Activated T-cell treated with anti-CD3 and anti-CD28 coated beads, Interleukin-2, amount 50 U/mL, for 24 hours (primary cell): ENCODE results near the gene BICD1.

Experiments
- DNase-seq: peaks from one replicate; pipeline ENCODE4 v3.0.0-alpha.2; 2020
- H3K27ac Mint-ChIP-seq: 2 replicates; pipeline ENCODE4 v1.8.0; 2020; ENCODE audit warnings: mild to moderate bottlenecking, mixed read lengths
- H3K27me3 Mint-ChIP-seq: 2 replicates; pipeline ENCODE4 v1.8.0; 2020; ENCODE audit warnings: mixed read lengths
- H3K36me3 Mint-ChIP-seq: 2 replicates; pipeline ENCODE4 v1.8.0; 2020; ENCODE audit warnings: low read depth, mixed read lengths
- H3K4me1 Mint-ChIP-seq: 2 replicates; pipeline ENCODE4 v1.8.0; 2020; ENCODE audit warnings: low read depth, mixed read lengths
- H3K4me3 Mint-ChIP-seq: 2 replicates; pipeline ENCODE4 v1.8.0; 2020; ENCODE audit warnings: mild to moderate bottlenecking, moderate library complexity, mixed read lengths
- H3K9me3 Mint-ChIP-seq: 2 replicates; pipeline ENCODE4 v1.8.0; 2020; ENCODE audit warnings: mixed read lengths

Gene BICD1

GRCh38 chr12:32344047-32344446, 237.4 kb downstream of the BICD1 start:
- no peak for DNase-seq
- no peak overlapping the region for H3K4me3 Mint-ChIP-seq
- H3K9me3 Mint-ChIP-seq = no peaks in the 10 kb centered on the region
- H3K36me3 Mint-ChIP-seq = peaks cover 5% of the 10 kb centered on the region
- no peak overlapping the region for H3K27ac Mint-ChIP-seq
- no peaks in the 10 kb centered on the region for H3K4me1 Mint-ChIP-seq
- no peaks in the 10 kb centered on the region for H3K27me3 Mint-ChIP-seq

- Mint-ChIP-seq H3K27ac (no peak overlapping the region), H3K36me3 (no peaks in the 10 kb centered on the region), H3K27me3 (no peaks in the 10 kb centered on the region), H3K4me1 (no peaks in the 10 kb centered on the region), H3K4me3 (no peak overlapping the region), H3K9me3 (no peaks in the 10 kb centered on the region)
- DNase-seq = no peak
Measured at GRCh38 chr12:32353540-32353939, 246.9 kb downstream of the BICD1 start.

DNA sequence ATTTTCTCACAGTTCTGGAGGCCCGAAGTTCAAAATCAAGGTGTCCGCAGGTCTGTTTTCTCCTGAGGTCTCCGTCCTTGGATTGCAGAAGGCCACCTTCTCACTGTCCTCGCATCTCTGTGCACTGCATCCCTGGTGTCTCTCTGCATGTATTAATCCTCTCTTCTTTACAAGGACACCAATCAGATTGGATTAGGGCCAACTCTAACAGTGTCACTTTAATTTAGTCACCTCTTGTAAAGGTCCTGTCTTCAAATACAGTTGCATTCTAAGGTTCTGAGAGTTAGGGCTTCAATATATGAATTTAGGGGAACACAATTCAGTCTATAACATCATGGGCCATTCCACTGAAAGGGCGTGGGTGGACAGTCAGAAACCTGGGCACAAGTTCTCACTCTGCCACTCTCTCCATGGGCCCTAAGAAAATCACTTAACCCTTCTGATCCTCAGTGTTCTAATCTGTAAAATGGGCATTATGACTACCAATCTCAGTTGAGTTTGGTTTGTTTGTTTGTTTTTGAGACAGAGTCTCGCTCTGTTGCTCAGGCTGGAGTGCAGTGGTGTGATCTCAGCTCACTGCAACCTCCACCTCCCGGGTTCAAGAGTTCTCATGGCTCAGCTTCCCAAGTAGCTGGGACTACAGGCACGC, 251.1 kb downstream of the BICD1 start:
- DNase-seq = no peak
- no peaks in the 10 kb centered on the region for H3K9me3 Mint-ChIP-seq
- no peak overlapping the region for H3K4me3 Mint-ChIP-seq
- H3K27ac Mint-ChIP-seq = no peak overlapping the region
- no peaks in the 10 kb centered on the region for H3K4me1 Mint-ChIP-seq
- H3K36me3 Mint-ChIP-seq = no peaks in the 10 kb centered on the region
- H3K27me3 Mint-ChIP-seq = no peaks in the 10 kb centered on the region

- DNase-seq = no peak
- no peaks in the 10 kb centered on the region for H3K27me3 Mint-ChIP-seq
- H3K4me1 Mint-ChIP-seq = no peaks in the 10 kb centered on the region
- H3K9me3 Mint-ChIP-seq = no peaks in the 10 kb centered on the region
- no peak overlapping the region for H3K4me3 Mint-ChIP-seq
- H3K36me3 Mint-ChIP-seq = no peaks in the 10 kb centered on the region
- no peak overlapping the region for H3K27ac Mint-ChIP-seq
Measured at GRCh38 chr12:32360956-32361355, 254.3 kb downstream of the BICD1 start.

- Mint-ChIP-seq H3K27ac (no peak overlapping the region), H3K4me3 (no peak overlapping the region), H3K36me3 (no peaks in the 10 kb centered on the region), H3K9me3 (no peaks in the 10 kb centered on the region), H3K4me1 (no peaks in the 10 kb centered on the region), H3K27me3 (no peaks in the 10 kb centered on the region)
- no peak for DNase-seq
Measured at GRCh38 chr12:32362892-32363291, 256.2 kb downstream of the BICD1 start.

- DNase-seq = no peak
- Mint-ChIP-seq H3K27ac (no peak overlapping the region), H3K36me3 (no peaks in the 10 kb centered on the region), H3K4me3 (no peak overlapping the region), H3K9me3 (no peaks in the 10 kb centered on the region), H3K27me3 (no peaks in the 10 kb centered on the region), H3K4me1 (no peaks in the 10 kb centered on the region)
Measured at GRCh38 chr12:32365473-32366064, 258.9 kb downstream of the BICD1 start.

- Mint-ChIP-seq H3K4me3 (no peak overlapping the region), H3K4me1 (no peaks in the 10 kb centered on the region), H3K36me3 (no peaks in the 10 kb centered on the region), H3K27ac (no peak overlapping the region), H3K9me3 (no peaks in the 10 kb centered on the region), H3K27me3 (no peaks in the 10 kb centered on the region)
- no peak for DNase-seq
Measured at GRCh38 chr12:32366714-32367113, 260.1 kb downstream of the BICD1 start.

DNA sequence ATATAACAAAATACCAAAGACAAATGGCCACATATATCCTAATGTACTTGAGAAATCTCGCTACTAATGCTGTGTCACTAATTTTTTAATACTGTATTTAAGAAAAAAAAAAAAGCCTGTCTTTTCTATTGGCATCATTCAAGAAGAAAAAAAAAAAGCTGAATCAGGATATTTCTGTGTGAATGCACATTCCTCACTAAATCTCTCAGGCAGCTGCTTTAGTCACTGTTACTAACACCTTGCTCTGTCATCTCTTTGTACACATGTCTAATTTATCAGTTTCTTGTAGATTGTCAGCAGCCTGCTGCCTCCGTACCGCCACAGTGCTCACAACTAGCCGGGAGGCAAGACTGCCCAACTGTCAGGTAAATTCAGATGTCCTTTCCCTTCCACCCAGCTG, 260.7 kb downstream of the BICD1 start:
- no peaks in the 10 kb centered on the region for H3K27me3 Mint-ChIP-seq
- no peaks in the 10 kb centered on the region for H3K4me1 Mint-ChIP-seq

DNA sequence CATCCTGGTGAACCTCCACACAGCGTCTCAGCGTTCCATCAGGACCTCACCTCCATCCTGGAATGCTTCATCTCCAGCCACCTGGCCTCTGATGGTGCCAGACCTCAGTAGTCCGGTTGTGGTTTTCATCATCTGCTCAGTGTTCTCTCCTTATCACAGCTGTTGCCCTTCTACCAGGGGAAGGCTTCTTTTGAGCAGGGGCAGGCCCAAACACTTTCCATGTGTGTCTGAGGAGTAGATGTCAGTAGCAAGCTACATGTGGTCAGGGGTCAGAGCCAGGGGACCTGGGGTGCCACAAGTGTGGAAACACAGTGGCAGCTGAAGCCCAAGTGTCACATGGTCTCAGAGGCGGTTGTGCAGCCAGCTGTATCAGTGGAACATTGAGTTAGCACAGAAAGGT, 262.6 kb downstream of the BICD1 start:
- Mint-ChIP-seq H3K36me3 (no peaks in the 10 kb centered on the region), H3K27ac (no peak overlapping the region), H3K9me3 (no peaks in the 10 kb centered on the region), H3K4me3 (no peak overlapping the region), H3K4me1 (no peaks in the 10 kb centered on the region), H3K27me3 (no peaks in the 10 kb centered on the region)
- DNase-seq = no peak

More for the DNA sequence above, 260.7 kb downstream of the BICD1 start:
- no peaks in the 10 kb centered on the region for H3K36me3 Mint-ChIP-seq
- no peak overlapping the region for H3K27ac Mint-ChIP-seq
- no peak for DNase-seq
- no peaks in the 10 kb centered on the region for H3K9me3 Mint-ChIP-seq
- no peak overlapping the region for H3K4me3 Mint-ChIP-seq

GRCh38 chr12:32377344-32378055, 270.9 kb downstream of the BICD1 start:
- DNase-seq = no peak
- H3K36me3 Mint-ChIP-seq = no peaks in the 10 kb centered on the region
- H3K27ac Mint-ChIP-seq = no peak overlapping the region
- H3K27me3 Mint-ChIP-seq = no peaks in the 10 kb centered on the region
- no peaks in the 10 kb centered on the region for H3K9me3 Mint-ChIP-seq
- H3K4me1 Mint-ChIP-seq = no peaks in the 10 kb centered on the region
- H3K4me3 Mint-ChIP-seq = no peak overlapping the region

DNA sequence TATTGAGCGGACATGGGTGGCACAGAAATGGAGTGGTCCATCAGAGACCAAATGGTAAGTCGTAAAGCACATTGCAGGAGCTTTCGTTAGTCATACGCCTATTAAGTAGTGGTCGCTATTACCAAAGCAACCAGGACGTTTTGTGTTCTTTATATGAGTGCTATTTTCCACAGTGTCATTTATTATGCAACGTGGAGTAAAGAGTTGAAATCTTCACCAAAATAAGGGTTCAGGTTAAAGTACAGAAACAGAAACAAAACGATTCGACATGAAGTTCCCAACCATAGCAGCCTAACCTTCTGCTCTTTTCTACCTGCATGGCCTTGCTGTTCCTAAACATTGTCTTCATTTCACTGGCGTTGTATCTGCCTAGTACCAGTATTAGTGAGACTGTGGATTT, 272.6 kb downstream of the BICD1 start:
- no peak for DNase-seq
- no peak overlapping the region for H3K4me3 Mint-ChIP-seq
- H3K27ac Mint-ChIP-seq = no peak overlapping the region
- H3K9me3 Mint-ChIP-seq = no peaks in the 10 kb centered on the region
- H3K36me3 Mint-ChIP-seq = no peaks in the 10 kb centered on the region
- H3K27me3 Mint-ChIP-seq = no peaks in the 10 kb centered on the region
- no peaks in the 10 kb centered on the region for H3K4me1 Mint-ChIP-seq

GRCh38 chr12:32379667-32380066, 273.0 kb downstream of the BICD1 start:
- DNase-seq = no peak
- no peaks in the 10 kb centered on the region for H3K9me3 Mint-ChIP-seq
- H3K4me1 Mint-ChIP-seq = no peaks in the 10 kb centered on the region
- no peak overlapping the region for H3K4me3 Mint-ChIP-seq
- no peak overlapping the region for H3K27ac Mint-ChIP-seq
- no peaks in the 10 kb centered on the region for H3K36me3 Mint-ChIP-seq
- H3K27me3 Mint-ChIP-seq = no peaks in the 10 kb centered on the region

DNA sequence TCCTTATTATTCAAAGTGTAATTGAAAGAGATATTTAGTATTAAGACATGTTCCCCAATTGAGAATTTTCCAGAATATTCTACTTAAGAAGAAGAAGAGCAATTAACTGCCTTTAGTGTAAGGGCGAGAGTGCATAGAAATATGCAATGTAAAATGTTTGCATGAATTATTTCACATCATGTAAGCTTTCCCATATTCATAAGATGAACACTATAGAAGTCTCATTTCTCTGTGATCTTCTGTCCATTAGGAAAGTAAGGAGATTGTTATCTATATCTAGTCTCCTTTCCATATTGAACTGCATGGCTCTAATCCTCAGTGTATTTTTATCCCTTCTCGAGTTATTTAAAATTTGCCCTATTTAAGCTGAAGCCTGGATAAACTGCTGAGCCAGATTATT, 275.6 kb downstream of the BICD1 start:
- H3K4me3 Mint-ChIP-seq = no peak overlapping the region
- no peaks in the 10 kb centered on the region for H3K4me1 Mint-ChIP-seq
- DNase-seq = no peak
- H3K9me3 Mint-ChIP-seq = no peaks in the 10 kb centered on the region
- no peaks in the 10 kb centered on the region for H3K36me3 Mint-ChIP-seq
- H3K27me3 Mint-ChIP-seq = no peaks in the 10 kb centered on the region
- H3K27ac Mint-ChIP-seq = no peak overlapping the region

- Mint-ChIP-seq H3K9me3 (no peaks in the 10 kb centered on the region), H3K27me3 (peaks cover 28% of the 10 kb centered on the region), H3K27ac (no peak overlapping the region), H3K36me3 (no peaks in the 10 kb centered on the region), H3K4me3 (peak overlapping the region; percentile 66), H3K4me1 (peaks cover 2% of the 10 kb centered on the region)
- DNase-seq = peak; percentile 40
Measured at GRCh38 chr12:32390572-32391219, 284.0 kb downstream of the BICD1 start.

GRCh38 chr12:32395026-32395425, 288.4 kb downstream of the BICD1 start:
- Mint-ChIP-seq H3K4me1 (peaks cover 7% of the 10 kb centered on the region), H3K4me3 (no peak overlapping the region), H3K27me3 (peaks cover 42% of the 10 kb centered on the region), H3K36me3 (no peaks in the 10 kb centered on the region), H3K9me3 (no peaks in the 10 kb centered on the region), H3K27ac (no peak overlapping the region)
- no peak for DNase-seq
